Measurements from ENCODE around the gene TMEM50A.
"Not testable (repeated sequence)": the region's sequence is repeated elsewhere in the genome, so short reads cannot be mapped to it uniquely, and the experiment has no call there.

The TMEM50A gene

DNA sequence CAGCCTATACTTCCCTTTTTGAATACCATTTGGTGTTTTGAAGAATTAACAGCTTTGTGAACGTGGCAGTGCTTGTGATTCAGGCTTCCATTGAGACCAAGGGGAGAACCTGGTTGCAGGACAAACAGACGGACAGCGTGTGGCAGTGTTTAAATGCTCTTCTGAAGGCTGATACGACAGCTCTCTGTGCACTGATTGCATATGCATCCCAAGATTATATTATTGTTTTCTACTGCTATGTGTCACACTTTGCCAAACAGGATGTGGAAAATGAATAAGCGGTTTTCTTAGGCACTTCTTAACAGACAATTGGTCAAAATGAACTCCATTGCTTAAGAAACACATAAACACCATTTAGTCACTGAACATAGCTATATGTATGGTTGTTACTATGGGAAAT lies 8.2 kb upstream of the TMEM50A start:
- DNase-seq (ENCODE audit: low read depth in 2 of 2, low spot score in 1 of 2): not testable (repeated sequence)

- peak in 1 of 2 donors; percentile 4 for DNase-seq (ENCODE audit: low read depth in 2 of 2, low spot score in 1 of 2)
Measured at GRCh38 chr1:25336922-25337354, 1.2 kb upstream of the TMEM50A start.

GRCh38 chr1:25337483-25338187 lies 499 bp upstream of the TMEM50A start:
- peak; percentile 6 to 14 for DNase-seq (ENCODE audit: low read depth in 2 of 2, low spot score in 1 of 2)

DNA sequence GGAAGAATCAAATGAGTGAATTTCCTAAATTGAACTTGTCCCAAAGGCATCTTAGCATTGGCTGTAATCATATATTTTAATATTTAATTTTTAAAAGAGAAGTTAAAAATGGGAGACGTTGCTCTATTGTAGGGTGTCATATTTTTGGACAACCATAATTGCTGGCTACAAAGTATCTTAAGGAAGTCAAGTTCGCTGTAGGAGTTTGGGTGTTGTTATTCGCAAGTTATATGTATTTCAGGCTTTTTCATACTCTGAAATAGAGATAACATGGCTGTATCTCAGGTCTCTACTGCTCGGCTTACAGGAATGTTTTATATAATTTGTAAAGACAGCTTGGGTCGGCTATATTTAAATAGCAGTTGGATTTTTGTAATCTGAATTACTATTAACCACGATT lies 852 bp downstream of the TMEM50A start:
- DNase-seq (ENCODE audit: low read depth in 2 of 2, low spot score in 1 of 2): no peak

DNA sequence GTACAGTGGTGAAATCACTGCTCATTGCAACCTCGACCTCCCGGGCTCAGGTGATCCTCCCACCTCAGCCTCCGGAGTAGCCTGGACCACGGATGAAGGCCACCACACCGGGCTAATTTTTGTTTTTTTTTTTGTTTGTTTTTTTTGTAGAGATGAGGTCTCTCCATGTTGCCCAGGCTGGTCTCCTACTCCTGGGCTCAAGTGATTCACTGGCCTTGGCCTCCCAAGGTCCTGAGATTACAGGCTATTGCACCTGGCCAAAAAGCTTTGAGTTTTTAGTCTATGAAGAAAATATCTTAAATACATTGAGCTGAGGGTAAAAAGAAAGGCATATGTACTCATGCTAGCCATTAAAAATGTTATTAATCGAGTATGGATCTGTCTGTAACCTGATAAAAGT lies 3.6 kb downstream of the TMEM50A start:
- no peak for DNase-seq (ENCODE audit: low read depth in 2 of 2, low spot score in 1 of 2)

- DNase-seq (ENCODE audit: low read depth in 2 of 2, low spot score in 1 of 2): no peak
Measured at GRCh38 chr1:25342846-25343245, 4.7 kb downstream of the TMEM50A start.

GRCh38 chr1:25343872-25344271 lies 5.7 kb downstream of the TMEM50A start:
- no peak for DNase-seq (ENCODE audit: low read depth in 2 of 2, low spot score in 1 of 2)

DNA sequence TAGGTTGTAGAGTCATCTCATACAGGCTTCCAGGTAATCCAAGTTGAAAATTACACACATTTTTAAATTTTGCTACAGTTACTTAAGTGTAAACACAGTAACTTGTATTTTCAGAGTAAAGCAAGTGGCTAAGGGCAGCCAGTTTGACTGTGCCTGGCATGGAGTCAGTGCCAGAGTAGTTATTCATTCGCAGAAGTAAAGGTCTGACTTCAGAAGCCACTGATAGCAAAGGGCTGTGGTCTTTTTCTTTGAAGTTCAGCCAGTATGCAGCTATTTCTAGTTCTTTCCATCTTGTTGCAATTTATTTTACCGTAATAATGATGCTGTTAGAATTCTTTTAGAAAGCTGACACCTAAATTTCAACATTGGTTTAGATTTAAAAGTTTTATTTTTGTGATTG lies 9.4 kb downstream of the TMEM50A start:
- DNase-seq (ENCODE audit: low read depth in 2 of 2, low spot score in 1 of 2): no peak

DNA sequence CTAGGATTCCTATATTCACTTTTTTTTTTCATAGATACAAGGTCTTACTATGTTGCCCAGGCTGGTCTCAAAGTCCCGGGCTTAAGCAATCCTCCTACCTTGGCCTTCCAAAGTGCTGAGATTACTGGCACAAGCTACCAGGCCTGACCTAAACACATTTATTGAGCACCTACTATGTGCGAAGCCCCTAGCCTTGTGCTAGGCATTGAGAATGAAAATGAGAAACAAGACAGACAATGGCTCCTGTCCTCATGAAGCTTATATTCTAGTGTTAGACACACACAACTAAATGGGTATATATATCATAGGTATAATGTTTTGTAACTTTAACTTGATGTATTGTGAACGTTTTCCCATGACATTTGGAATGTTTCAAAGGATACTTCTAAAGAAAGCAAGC lies 11.5 kb downstream of the TMEM50A start:
- no peak for DNase-seq (ENCODE audit: low read depth in 2 of 2, low spot score in 1 of 2)

- no peak for DNase-seq (ENCODE audit: low read depth in 2 of 2, low spot score in 1 of 2)
Measured at GRCh38 chr1:25355841-25356395, 17.8 kb downstream of the TMEM50A start.

DNA sequence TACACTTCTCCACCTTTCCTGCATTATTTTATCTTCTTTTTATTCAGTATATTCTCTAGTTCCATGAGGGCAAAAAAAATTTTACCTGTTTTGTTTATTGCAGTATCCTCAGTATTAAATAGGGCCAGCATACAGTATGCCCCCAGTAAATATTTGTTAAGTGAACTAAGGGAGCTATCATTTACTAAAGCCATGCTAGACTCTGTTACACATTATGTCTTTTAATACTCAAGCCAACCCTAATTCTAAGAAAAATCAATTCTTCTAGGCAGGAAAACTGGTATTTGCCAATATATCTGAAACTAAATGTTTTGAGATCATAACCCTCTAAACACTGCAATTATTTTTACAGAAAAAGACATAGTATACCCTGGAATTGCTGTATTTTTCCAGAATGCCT lies 18.3 kb downstream of the TMEM50A start:
- DNase-seq (ENCODE audit: low read depth in 2 of 2, low spot score in 1 of 2): no peak

- DNase-seq (ENCODE audit: low read depth in 2 of 2, low spot score in 1 of 2): no peak
Measured at GRCh38 chr1:25356848-25357247, 18.7 kb downstream of the TMEM50A start.

GRCh38 chr1:25360596-25361581 lies 22.8 kb downstream of the TMEM50A start:
- no peak for DNase-seq (ENCODE audit: low read depth in 2 of 2, low spot score in 1 of 2)

DNA sequence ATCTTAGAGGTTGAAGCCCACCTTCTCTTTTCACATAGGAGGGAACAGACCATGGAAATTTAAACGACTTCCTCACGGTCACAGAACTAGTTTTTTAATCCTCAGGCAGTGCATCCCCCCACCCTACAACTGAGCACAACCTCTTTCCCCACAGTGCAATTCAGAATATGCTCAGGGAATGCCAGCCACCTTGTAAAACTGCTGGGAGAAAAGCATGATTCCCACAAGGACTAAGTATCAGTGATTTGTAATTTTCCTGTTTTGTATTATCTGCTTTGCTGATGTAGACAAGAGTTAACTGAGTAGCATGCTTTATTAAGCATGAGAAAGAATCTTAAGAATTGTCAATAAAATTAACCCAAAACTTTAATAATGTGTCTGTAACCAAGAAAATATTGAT lies 23.8 kb downstream of the TMEM50A start:
- DNase-seq (ENCODE audit: low read depth in 2 of 2, low spot score in 1 of 2): no peak

- DNase-seq (ENCODE audit: low read depth in 2 of 2, low spot score in 1 of 2): not testable (repeated sequence)
Measured at GRCh38 chr1:25362634-25363559, 24.8 kb downstream of the TMEM50A start.

GRCh38 chr1:25369241-25369640 lies 31.1 kb downstream of the TMEM50A start:
- DNase-seq (ENCODE audit: low read depth in 2 of 2, low spot score in 1 of 2): no peak

DNA sequence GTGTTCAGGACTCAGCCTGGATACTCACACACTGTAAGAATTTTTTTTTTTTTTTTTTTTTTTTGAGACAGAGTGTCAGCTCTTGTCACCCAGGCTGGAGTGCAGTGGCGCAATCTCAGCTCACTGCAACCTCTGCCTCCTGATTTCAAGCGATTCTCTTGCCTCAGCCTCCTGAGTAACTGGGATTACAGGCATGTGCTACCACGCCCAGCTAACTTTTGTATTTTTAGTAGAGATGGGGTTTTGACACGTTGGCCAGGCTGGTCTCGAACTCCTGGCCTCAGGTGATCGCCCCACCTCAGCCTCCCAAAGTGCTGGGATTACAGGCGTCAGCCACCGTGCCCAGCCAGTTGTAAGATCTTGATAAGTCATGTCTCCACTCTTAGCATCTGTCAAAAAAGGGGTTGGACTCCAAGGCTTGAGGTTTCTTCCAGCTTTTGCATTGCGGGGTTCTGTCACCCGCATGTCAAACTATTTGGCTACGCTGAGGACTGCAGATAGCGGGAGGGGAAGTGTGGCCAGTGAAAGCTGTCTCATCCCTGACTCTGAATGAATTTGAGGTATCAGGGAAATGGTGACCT lies 31.6 kb downstream of the TMEM50A start:
- not testable (repeated sequence) for DNase-seq (ENCODE audit: low read depth in 2 of 2, low spot score in 1 of 2)

DNA sequence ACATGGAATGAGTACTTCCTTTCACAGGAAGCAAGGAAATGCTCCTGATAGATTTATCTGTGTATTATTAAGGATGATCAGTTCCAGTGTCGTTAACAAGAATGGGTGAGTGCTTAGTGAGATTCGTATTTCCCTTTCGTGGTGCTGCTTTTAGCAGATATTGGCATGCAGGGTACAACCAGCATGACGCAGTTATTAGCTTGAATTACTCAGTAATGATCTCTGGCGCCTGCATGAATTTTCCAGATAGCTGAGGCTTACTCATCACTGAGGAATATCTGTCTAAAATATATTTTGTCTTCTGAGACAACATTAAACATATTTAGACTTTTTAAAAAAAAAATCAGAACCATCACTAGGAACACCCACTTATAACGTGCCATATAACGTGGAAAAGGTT lies 33.6 kb downstream of the TMEM50A start:
- DNase-seq (ENCODE audit: low read depth in 2 of 2, low spot score in 1 of 2): not testable (repeated sequence)

DNA sequence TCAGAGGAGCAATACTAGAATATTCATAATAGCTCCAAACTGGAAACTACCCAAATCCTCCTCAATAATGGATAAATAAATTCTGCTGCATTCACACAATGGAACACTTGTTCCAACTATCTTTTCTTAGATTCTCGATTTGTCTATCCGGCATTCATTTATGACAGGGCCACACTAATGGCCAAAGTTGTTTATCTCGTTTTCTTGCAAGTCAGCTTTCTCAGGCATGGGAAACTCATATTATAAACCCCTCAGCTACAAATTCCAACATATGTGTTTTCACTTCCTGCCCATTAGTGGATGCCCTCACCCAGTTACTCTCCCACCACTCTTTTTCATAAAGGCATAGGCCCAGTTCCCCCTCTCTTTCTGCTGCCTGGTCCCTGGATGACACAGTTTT lies 40.2 kb downstream of the TMEM50A start:
- DNase-seq (ENCODE audit: low read depth in 2 of 2, low spot score in 1 of 2): not testable (repeated sequence)

DNA sequence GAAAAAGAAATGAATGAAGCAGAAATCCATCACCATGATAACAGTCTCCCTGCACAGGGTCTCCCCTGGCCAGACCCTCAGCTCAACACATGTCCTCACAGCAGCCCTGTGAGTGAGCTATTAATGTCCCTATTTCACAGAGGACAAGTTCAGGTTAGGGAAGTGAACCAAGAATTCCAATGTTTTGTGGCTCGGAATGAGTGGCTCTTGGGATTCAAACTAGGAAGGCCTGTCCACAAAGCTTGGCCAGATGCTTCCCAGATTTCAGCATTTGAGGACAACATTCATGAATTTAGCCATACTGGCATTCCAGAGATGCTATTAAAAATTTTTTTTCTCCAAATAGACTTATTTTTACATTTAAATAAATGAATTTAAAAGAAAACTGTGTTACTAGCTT lies 44.4 kb downstream of the TMEM50A start:
- DNase-seq (ENCODE audit: low read depth in 2 of 2, low spot score in 1 of 2): not testable (repeated sequence)
